Ovary (tissue), 9 donors: ENCODE results near the gene BCL7A. TPM values are rescaled to one million over a fixed set of nuclear protein-coding genes. Genes with fewer than 3 reads are reported as not detected.
A peak's percentile ranks its signal among the peaks of the same experiment; 100 is the strongest.

ENCODE experiments used
- DNase-seq, 5 donors: peaks; one replicate each; pipeline ENCODE4 v3.0.0-alpha.2; 2019 to 2020
- H3K27ac ChIP-seq, 2 donors: fragments of 200-600 bp; one replicate each; pipeline versions ENCODE4 v1.5.1 to v1.8.0; 2019 to 2022
- H3K27me3 ChIP-seq: fragments of 200-600 bp; one replicate; pipeline ENCODE4 v1.8.0; 2022
- H3K36me3 ChIP-seq: fragments of 200-600 bp; sonication (generic); one replicate; pipeline ENCODE4 v1.5.1; 2019
- H3K4me1 ChIP-seq: one replicate; pipeline ENCODE4 v1.8.1; 2013; ENCODE audit warnings: mild to moderate bottlenecking, moderate library complexity; ENCODE audit not compliant: insufficient read depth
- H3K4me3 ChIP-seq: fragments of 200-600 bp; sonication (generic); one replicate; pipeline ENCODE4 v1.5.1; 2017
- H3K9me3 ChIP-seq, 2 donors: fragments of 200-600 bp in 1 of 2; sonication (generic) in 1 of 2; one replicate each; pipeline versions ENCODE4 v1.5.1 to v1.8.1; 2013 to 2019; ENCODE audit warnings: mild to moderate bottlenecking in 1 of 2, moderate library complexity in 1 of 2
- CTCF ChIP-seq, 3 donors: fragments of 450-650 bp in 2 of 3; fragments of 200-600 bp in 1 of 3; IDR thresholded peaks; one replicate each; pipeline versions ENCODE4 v1.5.1 to v1.8.0; 2016 to 2022; ENCODE audit warnings: antibody characterized with exemption in 3 of 3, mild to moderate bottlenecking in 1 of 3
- EP300 ChIP-seq: sonication (generic); formaldehyde crosslinking; IDR thresholded peaks from one replicate; pipeline ENCODE4 v1.6.1; 2017; ENCODE audit warnings: antibody characterized with exemption
- POLR2A ChIP-seq: fragments of 450-650 bp; IDR thresholded peaks from one replicate; pipeline ENCODE4 v1.6.1; 2017; ENCODE audit warnings: antibody characterized with exemption, mild to moderate bottlenecking, moderate library complexity
- whole genome bisulfite sequencing, 3 donors: extraction: QIAGEN DNeasy Blood & Tissue Kit in 1 of 3; methylation state at CpG; one replicate each; pipeline versions ENCODE4 v1.1.5 to v1.1.7; 2013 to 2017; 5-methylcytosine and 5-hydroxymethylcytosine counted together
- intact Hi-C, 4 donors: fragments of 100-400 bp; cut with DNase I; formaldehyde crosslinking; loops; one replicate each; pipeline versions ENCODE4 v1.11.0 to v1.15.1; 2022 to 2023
- polyA plus RNA-seq, 2 donors: library from polyadenylated mRNA; stranded (reverse); fragments of 200-250 nt in 1 of 2; fragments of 350-450 nt in 1 of 2; fragmentation: Illumina TruSeq in 1 of 2; extraction: RNeasy Lipid Tissue Mini Kit (QIAGEN cat#74804) in 1 of 2; gene quantifications; one replicate each; pipeline ENCODE4 v1.2.3, GENCODE V29; 2013 to 2014
- total RNA-seq, 7 donors: library from RNA; depleted of rRNA in 2 of 7; stranded (reverse); fragments of >200 nt in 2 of 7; fragmentation: NEBNext Ultra II Directional in 3 of 7; extraction: Animal tissue kit (Norgen Biotek cat#: 25700) in 3 of 7; gene quantifications; one replicate each; pipeline versions ENCODE4 v1.1.0 to v1.2.4, GENCODE V29; 2016 to 2023
- donor health status: DM: no; HTN: no; CAD: no; lungs with moderate emphysema.
- donor health status: DM: no; HTN: no; CAD: no.
- donor health status: Bipolar disorder and iron deficiency.
- donor health status: DM: yes; HTN: yes; CAD: no.
- donor health status: DM: no; HTN: no; CAD: no.
- donor health status: DM: yes; HTN: yes; CAD: no.

Gene BCL7A
- total and polyA plus RNA-seq, 9 donors: 4.4 to 9.1 (median 6.4) TPM

GRCh38 chr12:122060081-122060501, 38.4 kb downstream of the BCL7A start:
- peak overlapping the region; percentile 34 to 92 for H3K27ac ChIP-seq
- no peaks in the 10 kb centered on the region for H3K36me3 ChIP-seq
- no peak overlapping the region for H3K4me3 ChIP-seq
- DNase-seq: peak; percentile 72 to 81 (median 78)
- 17 to 19% (median 19%) methylated on average over 22 of the region's 22 CpGs for WGBS, 3 donors
- TF ChIP-seq CTCF (IDR thresholded peaks at IDR 0.05) (no peak), EP300 (no peak), POLR2A (no peak)
- H3K27me3 ChIP-seq: no peaks in the 10 kb centered on the region
- intact Hi-C loops: loop anchor here in 1 of 4 donors (2.0 kb wide), 1 partner anchor 21 kb away; no protein-coding TSS in a partner anchor
- no peaks in the 10 kb centered on the region for H3K9me3 ChIP-seq
- H3K4me1 ChIP-seq: peaks cover 31% of the 10 kb centered on the region

- Histone ChIP-seq H3K27me3 (no peaks in the 10 kb centered on the region), H3K27ac (peak overlapping the region in 1 of 2 donors; percentile 92), H3K9me3 (no peaks in the 10 kb centered on the region), H3K4me3 (no peak overlapping the region), H3K36me3 (no peaks in the 10 kb centered on the region), H3K4me1 (peaks cover 32% of the 10 kb centered on the region)
- intact Hi-C loops: loop anchor here in 1 of 4 donors (2.0 kb wide), 1 partner anchor 20 kb away; no protein-coding TSS in a partner anchor
- 54 to 68% (median 63%) methylated on average over 21 to 23 of the region's 23 CpGs for WGBS, 3 donors
- TF ChIP-seq EP300 (no peak), POLR2A (no peak), CTCF (IDR thresholded peaks at IDR 0.05) (no peak)
- DNase-seq: peak in 4 of 5 donors; percentile 29 to 61 (median 58)
These were observed 39.6 kb downstream of the BCL7A start for GRCh38 chr12:122061253-122061652.

GRCh38 chr12:122062832-122063693, 41.4 kb downstream of the BCL7A start:
- 1 to 4% (median 2%) methylated on average over 19 of the region's 19 CpGs for WGBS, 3 donors
- Histone ChIP-seq H3K4me1 (peaks cover 32% of the 10 kb centered on the region), H3K36me3 (no peaks in the 10 kb centered on the region), H3K27me3 (no peaks in the 10 kb centered on the region), H3K27ac (peak overlapping the region; percentile 45 to 92), H3K9me3 (no peaks in the 10 kb centered on the region), H3K4me3 (no peak overlapping the region)
- intact Hi-C loops: no loop called here
- TF ChIP-seq EP300: no peak
- TF ChIP-seq POLR2A: peak; percentile 18
- DNase-seq: peak; percentile 76 to 83 (median 81)

GRCh38 chr12:122063694-122064024, 42.0 kb downstream of the BCL7A start:
- DNase-seq: peak in 4 of 5 donors; percentile 49 to 68 (median 60)
- Histone ChIP-seq H3K36me3 (no peaks in the 10 kb centered on the region), H3K4me3 (no peak overlapping the region), H3K27me3 (no peaks in the 10 kb centered on the region), H3K4me1 (peaks cover 32% of the 10 kb centered on the region), H3K9me3 (no peaks in the 10 kb centered on the region), H3K27ac (peak overlapping the region; percentile 58 to 92)
- intact Hi-C loops: loop anchor here in 1 of 4 donors (2.0 kb wide), 1 partner anchor 17 kb away; no protein-coding TSS in a partner anchor
- WGBS, 3 donors: 22 to 25% (median 23%) methylated on average over 6 of the region's 6 CpGs
- TF ChIP-seq CTCF (IDR thresholded peaks at IDR 0.05): no peak
- TF ChIP-seq POLR2A: no peak
- TF ChIP-seq EP300: no peak
